B cell (primary cell): ENCODE results near the gene DEF6. TPM values are rescaled to one million over a fixed set of nuclear protein-coding genes. Genes with fewer than 3 reads are reported as not detected.

Experiments
- ATAC-seq: fragments of 200-7000 bp; cut with Tn5 transposase; one replicate; pipeline ENCODE4 v1.10.0; 2021; ENCODE audit warnings: low read depth, mild to moderate bottlenecking, moderate number of reproducible peaks, moderate library complexity
- CTCF ChIA-PET: fragments of 350-600 bp; sonication (Branson Sonifier 250); formaldehyde crosslinking; loops from one replicate; lab custom pipeline; 2021; ENCODE audit warnings: antibody characterized with exemption, inconsistent platforms; lab: Charles Lee
- POLR2A ChIA-PET: fragments of 350-600 bp; sonication (Branson Sonifier 250); formaldehyde crosslinking; loops from one replicate; lab custom pipeline; 2021; ENCODE audit warnings: antibody characterized with exemption; lab: Charles Lee
- DNase-seq: peaks from one replicate; pipeline ENCODE4 v3.0.0; 2013
- H2AFZ ChIP-seq: 2 replicates; pipeline ENCODE4 v1.6.1; 2012; ENCODE audit warnings: mild to moderate bottlenecking, low read depth, low read length; ENCODE audit not compliant: insufficient read depth, poor library complexity, severe bottlenecking
- H3K27ac ChIP-seq, 2 donors: 1 replicate in 1 of 2; 2 replicates in 1 of 2; pipeline ENCODE4 v1.5.1; 2012 to 2013; ENCODE audit warnings: low read length in 2 of 2, mild to moderate bottlenecking in 2 of 2, moderate library complexity in 1 of 2
- H3K27me3 ChIP-seq, 4 experiments: fragments of 200-600 bp in 1 of 4; sonication (generic) in 1 of 4; replicated peaks in 1 of 4; 1 replicate in 2 of 4; 2 replicates in 2 of 4; pipeline versions ENCODE4 v1.6.1 to v1.7.0; 2013 to 2016; ENCODE audit warnings: low read length in 3 of 4, mild to moderate bottlenecking in 2 of 4, mixed read lengths in 1 of 4, moderate library complexity in 1 of 4; ENCODE audit not compliant: insufficient read depth in 4 of 4, control insufficient read depth in 3 of 4; ENCODE audit errors: control extremely low read depth in 1 of 4
- H3K36me3 ChIP-seq, 2 experiments: replicated peaks in 1 of 2; 1 replicate in 1 of 2; 2 replicates in 1 of 2; pipeline versions ENCODE4 v1.6.1 to v1.7.1; 2013; ENCODE audit warnings: low read length in 1 of 2; ENCODE audit not compliant: insufficient read depth in 2 of 2, control insufficient read depth in 1 of 2; ENCODE audit errors: control extremely low read depth in 1 of 2, extremely low read depth in 1 of 2
- H3K4me1 ChIP-seq, 2 donors: fragments of 200-600 bp in 1 of 2; sonication (generic) in 1 of 2; 1 replicate in 1 of 2; 2 replicates in 1 of 2; pipeline versions ENCODE4 v1.5.1 to v1.6.1; 2013 to 2017; ENCODE audit warnings: low read length in 2 of 2; ENCODE audit not compliant: control insufficient read depth in 2 of 2, insufficient read depth in 2 of 2
- H3K4me2 ChIP-seq: replicated peaks from 2 replicates; pipeline ENCODE3; 2012; ENCODE audit warnings: mild to moderate bottlenecking, low read depth, low read length; ENCODE audit not compliant: poor library complexity, severe bottlenecking
- H3K4me3 ChIP-seq, 5 experiments: fragments of 200-600 bp in 1 of 5; sonication (generic) in 1 of 5; 1 replicate in 3 of 5; 2 replicates in 2 of 5; pipeline versions ENCODE4 v1.5.1 to v1.7.0; 2011 to 2016; ENCODE audit warnings: low read length in 4 of 5, mild to moderate bottlenecking in 4 of 5, low read depth in 2 of 5, control low read depth in 1 of 5, moderate library complexity in 1 of 5; ENCODE audit not compliant: insufficient read depth in 1 of 5; ENCODE audit errors: control extremely low read depth in 1 of 5, extremely low read depth in 1 of 5
- H3K79me2 ChIP-seq: fragments of 200-600 bp; sonication (generic); one replicate; pipeline ENCODE4 v1.6.0; 2016; ENCODE audit warnings: low read length; ENCODE audit not compliant: control insufficient read depth, insufficient read depth
- H3K9ac ChIP-seq: fragments of 200-600 bp; sonication (generic); 2 replicates; pipeline ENCODE4 v1.6.1; 2017; ENCODE audit warnings: mild to moderate bottlenecking, low read length, moderate library complexity
- H3K9me3 ChIP-seq, 3 donors: one replicate each; pipeline versions ENCODE4 v1.6.1 to v1.7.1; 2013; ENCODE audit warnings: low read length in 2 of 3; ENCODE audit not compliant: control insufficient read depth in 2 of 3, insufficient read depth in 1 of 3; ENCODE audit errors: control extremely low read depth in 1 of 3
- H4K20me1 ChIP-seq: 2 replicates; pipeline ENCODE4 v1.6.0; 2012; ENCODE audit warnings: mild to moderate bottlenecking, low read length; ENCODE audit not compliant: insufficient read depth, control insufficient read depth, poor library complexity, severe bottlenecking
- H3K27ac Mint-ChIP-seq: one replicate; pipeline ENCODE4 v1.8.0; 2021; ENCODE audit warnings: mixed read lengths
- H3K27me3 Mint-ChIP-seq: one replicate; pipeline ENCODE4 v1.8.0; 2021; ENCODE audit warnings: mixed read lengths
- H3K4me1 Mint-ChIP-seq: one replicate; pipeline ENCODE4 v1.8.0; 2021; ENCODE audit warnings: mixed read lengths
- H3K4me3 Mint-ChIP-seq: one replicate; pipeline ENCODE4 v1.8.0; 2021; ENCODE audit warnings: mixed read lengths
- H3K9me3 Mint-ChIP-seq: one replicate; pipeline ENCODE4 v1.8.0; 2022; ENCODE audit warnings: mixed read lengths; ENCODE audit not compliant: insufficient read depth
- EZH2 ChIP-seq: IDR thresholded peaks from 2 replicates; pipeline ENCODE4 v1.6.1; 2012; ENCODE audit warnings: borderline replicate concordance, low read depth, mild to moderate bottlenecking, moderate library complexity, low read length; ENCODE audit not compliant: insufficient read depth, poor library complexity, severe bottlenecking
- WGBS: methylation state at CpG from one replicate; pipeline ENCODE4 v1.1.5; 2013; ENCODE audit warnings: missing lambda C conversion rate; ENCODE audit not compliant: insufficient coverage; 5-methylcytosine and 5-hydroxymethylcytosine counted together
- intact Hi-C: fragments of 100-400 bp; cut with micrococcal nuclease; formaldehyde crosslinking; loops from one replicate; pipeline ENCODE4 v1.10.0; 2022
- polyA plus RNA-seq: library from polyadenylated mRNA; depleted of rRNA; stranded (reverse); fragments of >200 nt; gene quantifications from 2 replicates; pipeline ENCODE4 v1.2.3, GENCODE V29; 2012
- total RNA-seq, 2 donors: library from RNA; stranded (reverse); fragments of 120-200 nt in 1 of 2; gene quantifications; 1 replicate in 1 of 2; 2 replicates in 1 of 2; pipeline versions ENCODE4 v1.2.3 to v1.2.4, GENCODE V29; 2013 to 2022
- TF ChIP-seq, protein P1 (sequence below): fragments of 200-600 bp; IDR thresholded peaks from one replicate; pipeline ENCODE4 v1.8.0; 2022; ENCODE audit warnings: antibody characterized with exemption, mild to moderate bottlenecking

DEF6 gene
- total and polyA plus RNA-seq, 2 donors (not counting 1 experiment from before 2014, with no cell fraction given), result 105 to 159 TPM

DNA sequence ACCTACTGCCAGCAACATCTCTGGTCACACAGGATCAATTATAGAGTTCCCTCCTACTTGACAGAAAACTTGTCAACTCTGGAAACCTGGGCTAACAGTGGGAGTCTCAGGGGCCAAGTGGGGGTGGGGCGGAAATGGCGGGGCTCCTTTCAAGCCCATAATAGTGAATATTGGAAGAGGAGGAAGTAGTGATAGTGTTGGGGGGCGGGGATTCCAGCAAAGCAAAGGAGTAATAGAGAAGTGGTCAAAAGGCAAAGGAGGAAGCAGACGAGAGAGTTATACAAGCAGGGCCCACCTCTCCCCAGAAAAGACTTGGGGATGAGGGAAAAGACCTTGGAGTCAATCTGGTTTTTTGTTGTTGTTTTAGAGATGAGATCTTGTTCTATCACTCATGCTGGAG is 2.1 kb downstream of the DEF6 start:
- H3K4me1 Mint-ChIP-seq, result peaks cover 63% of the 10 kb centered on the region
- 0% methylated on average over 2 of the region's 4 CpGs for WGBS
- Histone ChIP-seq H3K27me3 (no peaks in the 10 kb centered on the region), H3K27ac (peak overlapping the region; percentile 88 to 98), H3K4me2 (peak overlapping the region; percentile 95), H4K20me1 (no peaks in the 10 kb centered on the region), H3K79me2 (peaks cover 68% of the 10 kb centered on the region), H3K9me3 (no peaks in the 10 kb centered on the region), H3K9ac (peak overlapping the region; percentile 92), H3K4me1 (peaks cover 64 to 71% of the 10 kb centered on the region in 2 donors), H3K4me3 (peak overlapping the region; percentile 79 to 97 (median 95)), H2AFZ (no peak overlapping the region), H3K36me3 (peaks cover 0 to 24% of the 10 kb centered on the region in 2 experiments)
- peak overlapping the region; percentile 82 for H3K4me3 Mint-ChIP-seq
- no peaks in the 10 kb centered on the region for H3K9me3 Mint-ChIP-seq
- H3K27me3 Mint-ChIP-seq, result no peaks in the 10 kb centered on the region
- CTCF ChIA-PET, result interaction anchor here (1.0 to 13.2 kb wide), 7 partner anchors 13 to 224 kb away, joined by 3 to 301 read pairs (median 37); partner anchors contain the start of genes FANCE and PPARD
- peak overlapping the region; percentile 97 for H3K27ac Mint-ChIP-seq
- ATAC-seq, result peak; percentile 13
- POLR2A ChIA-PET, result interaction anchor here (0.7 to 1.0 kb wide), 2 partner anchors 11 to 63 kb away, joined by 4 to 7 read pairs; no protein-coding TSS in a partner anchor
- TF ChIP-seq, protein P1, sequence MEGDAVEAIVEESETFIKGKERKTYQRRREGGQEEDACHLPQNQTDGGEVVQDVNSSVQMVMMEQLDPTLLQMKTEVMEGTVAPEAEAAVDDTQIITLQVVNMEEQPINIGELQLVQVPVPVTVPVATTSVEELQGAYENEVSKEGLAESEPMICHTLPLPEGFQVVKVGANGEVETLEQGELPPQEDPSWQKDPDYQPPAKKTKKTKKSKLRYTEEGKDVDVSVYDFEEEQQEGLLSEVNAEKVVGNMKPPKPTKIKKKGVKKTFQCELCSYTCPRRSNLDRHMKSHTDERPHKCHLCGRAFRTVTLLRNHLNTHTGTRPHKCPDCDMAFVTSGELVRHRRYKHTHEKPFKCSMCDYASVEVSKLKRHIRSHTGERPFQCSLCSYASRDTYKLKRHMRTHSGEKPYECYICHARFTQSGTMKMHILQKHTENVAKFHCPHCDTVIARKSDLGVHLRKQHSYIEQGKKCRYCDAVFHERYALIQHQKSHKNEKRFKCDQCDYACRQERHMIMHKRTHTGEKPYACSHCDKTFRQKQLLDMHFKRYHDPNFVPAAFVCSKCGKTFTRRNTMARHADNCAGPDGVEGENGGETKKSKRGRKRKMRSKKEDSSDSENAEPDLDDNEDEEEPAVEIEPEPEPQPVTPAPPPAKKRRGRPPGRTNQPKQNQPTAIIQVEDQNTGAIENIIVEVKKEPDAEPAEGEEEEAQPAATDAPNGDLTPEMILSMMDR, result no peak
- TF ChIP-seq EZH2, result no peak
- intact Hi-C loops, result loop anchor here (2.0 kb wide), 1 partner anchor 283 kb away; no protein-coding TSS in a partner anchor
- DNase-seq, result peak; percentile 81

DNA sequence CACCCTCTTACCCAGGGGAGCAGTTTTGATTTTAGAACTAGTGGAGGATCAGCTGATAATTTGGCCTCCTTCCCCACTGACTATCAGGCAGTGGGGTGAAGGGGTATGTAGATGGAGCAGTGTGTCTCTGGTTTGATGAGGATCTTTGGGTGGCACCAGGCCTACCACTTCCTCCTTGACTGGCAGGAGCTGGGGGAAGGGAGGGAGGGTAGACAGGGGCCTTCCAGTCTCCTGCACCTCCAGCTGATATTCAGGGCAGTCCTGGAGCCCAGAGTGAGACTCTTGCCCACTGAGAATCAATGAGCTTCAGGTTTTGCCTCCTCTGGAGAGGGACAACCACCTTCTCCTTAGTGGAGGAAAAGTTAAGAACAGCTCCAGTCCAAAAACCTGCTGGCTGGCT is 3.2 kb downstream of the DEF6 start:
- peaks cover 64 to 82% of the 10 kb centered on the region in 2 donors for H3K4me1 ChIP-seq
- ATAC-seq (no peak), DNase-seq (no peak)
- H3K4me1 Mint-ChIP-seq, result peaks cover 63% of the 10 kb centered on the region
- POLR2A ChIA-PET, result interaction anchor here (0.6 to 1.0 kb wide), 2 partner anchors 29 to 30 kb away, joined by 3 to 7 read pairs; no protein-coding TSS in a partner anchor
- H3K9ac ChIP-seq, result peak overlapping the region; percentile 92
- CTCF ChIA-PET, result interaction anchor here (0.8 to 13.2 kb wide), 8 partner anchors 9 to 166 kb away, joined by 3 to 301 read pairs (median 5); partner anchors contain the start of genes FANCE, PPARD and RPL10A
- no peaks in the 10 kb centered on the region for H3K27me3 ChIP-seq
- H3K36me3 ChIP-seq, result peaks cover 0 to 15% of the 10 kb centered on the region in 2 experiments
- H3K79me2 ChIP-seq, result peaks cover 80% of the 10 kb centered on the region
- H3K27me3 Mint-ChIP-seq, result no peaks in the 10 kb centered on the region
- peak overlapping the region; percentile 88 to 98 for H3K27ac ChIP-seq
- H3K4me2 ChIP-seq, result peak overlapping the region; percentile 95
- TF ChIP-seq EZH2, result no peak
- TF ChIP-seq, protein P1, result no peak
- intact Hi-C loops, result no loop called here
- H4K20me1 ChIP-seq, result no peaks in the 10 kb centered on the region
- H3K9me3 Mint-ChIP-seq, result no peaks in the 10 kb centered on the region
- peak overlapping the region; percentile 82 for H3K4me3 Mint-ChIP-seq
- no peaks in the 10 kb centered on the region for H3K9me3 ChIP-seq
- no peak overlapping the region for H2AFZ ChIP-seq
- H3K4me3 ChIP-seq, result peak overlapping the region in 4 of 5 experiments; percentile 15 to 95 (median 35)
- peak overlapping the region; percentile 97 for H3K27ac Mint-ChIP-seq
